Lower leg skin (tissue), 3 donors: Measurements from ENCODE around the gene ENO4.

ENCODE experiments used
- POLR2A ChIP-seq, 2 donors: fragments of 450-650 bp; IDR thresholded peaks; one replicate each; pipeline ENCODE4 v1.6.1; 2016 to 2017; ENCODE audit warnings: antibody characterized with exemption in 2 of 2, mild to moderate bottlenecking in 1 of 2, moderate library complexity in 1 of 2
- TF ChIP-seq, protein P1 (sequence below), 3 donors: fragments of 450-650 bp; IDR thresholded peaks; one replicate each; pipeline ENCODE4 v1.5.1; 2016; ENCODE audit warnings: antibody characterized with exemption in 3 of 3, mild to moderate bottlenecking in 3 of 3, moderate library complexity in 2 of 3

DNA sequence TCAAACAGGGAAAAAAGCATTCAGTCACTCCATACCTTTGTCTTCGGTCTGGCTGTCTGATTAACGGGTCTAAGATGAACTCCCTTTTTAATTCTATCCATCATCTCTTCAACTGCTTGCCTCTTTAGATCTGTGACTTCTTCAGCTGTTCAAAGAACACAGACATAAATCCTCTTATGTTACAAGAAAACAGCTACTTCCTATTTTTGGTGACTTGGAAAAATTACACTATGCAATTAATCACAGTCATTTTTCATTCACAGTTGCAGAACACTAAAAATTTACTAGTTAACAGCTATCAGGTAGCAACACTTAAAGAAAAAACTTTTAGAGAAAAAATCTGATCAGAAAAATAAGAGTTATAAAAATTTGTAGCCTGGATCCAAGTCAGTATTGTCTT, 66.0 kb downstream of the ENO4 start:
- TF ChIP-seq, protein P1, sequence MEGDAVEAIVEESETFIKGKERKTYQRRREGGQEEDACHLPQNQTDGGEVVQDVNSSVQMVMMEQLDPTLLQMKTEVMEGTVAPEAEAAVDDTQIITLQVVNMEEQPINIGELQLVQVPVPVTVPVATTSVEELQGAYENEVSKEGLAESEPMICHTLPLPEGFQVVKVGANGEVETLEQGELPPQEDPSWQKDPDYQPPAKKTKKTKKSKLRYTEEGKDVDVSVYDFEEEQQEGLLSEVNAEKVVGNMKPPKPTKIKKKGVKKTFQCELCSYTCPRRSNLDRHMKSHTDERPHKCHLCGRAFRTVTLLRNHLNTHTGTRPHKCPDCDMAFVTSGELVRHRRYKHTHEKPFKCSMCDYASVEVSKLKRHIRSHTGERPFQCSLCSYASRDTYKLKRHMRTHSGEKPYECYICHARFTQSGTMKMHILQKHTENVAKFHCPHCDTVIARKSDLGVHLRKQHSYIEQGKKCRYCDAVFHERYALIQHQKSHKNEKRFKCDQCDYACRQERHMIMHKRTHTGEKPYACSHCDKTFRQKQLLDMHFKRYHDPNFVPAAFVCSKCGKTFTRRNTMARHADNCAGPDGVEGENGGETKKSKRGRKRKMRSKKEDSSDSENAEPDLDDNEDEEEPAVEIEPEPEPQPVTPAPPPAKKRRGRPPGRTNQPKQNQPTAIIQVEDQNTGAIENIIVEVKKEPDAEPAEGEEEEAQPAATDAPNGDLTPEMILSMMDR (IDR thresholded peaks at IDR 0.05), result no peak
- TF ChIP-seq POLR2A (IDR thresholded peaks at IDR 0.05), result no peak
